ENCODE data around the gene CD82.

The CD82 gene

GRCh38 chr11:44605068-44605708 lies 39.7 kb downstream of the CD82 start:
- no peak for DNase-seq

- DNase-seq = no peak
Measured at GRCh38 chr11:44605965-44606364, 40.5 kb downstream of the CD82 start.

- DNase-seq = no peak
Measured at GRCh38 chr11:44606472-44606871, 41.0 kb downstream of the CD82 start.

GRCh38 chr11:44607319-44607962 lies 42.0 kb downstream of the CD82 start:
- peak; percentile 29 for DNase-seq

GRCh38 chr11:44607987-44608386 lies 42.5 kb downstream of the CD82 start:
- peak; percentile 25 for DNase-seq

GRCh38 chr11:44608651-44608990 lies 43.2 kb downstream of the CD82 start:
- no peak for DNase-seq

- DNase-seq = no peak
Measured at GRCh38 chr11:44608991-44609782, 43.7 kb downstream of the CD82 start.

GRCh38 chr11:44609783-44610155 lies 44.3 kb downstream of the CD82 start:
- no peak for DNase-seq

GRCh38 chr11:44610186-44610955 lies 44.9 kb downstream of the CD82 start:
- DNase-seq = no peak

- no peak for DNase-seq
Measured at GRCh38 chr11:44611088-44611487, 45.6 kb downstream of the CD82 start.

GRCh38 chr11:44611687-44612434 lies 46.4 kb downstream of the CD82 start:
- no peak for DNase-seq

- DNase-seq = no peak
Measured at GRCh38 chr11:44613153-44613552, 47.7 kb downstream of the CD82 start.

- no peak for DNase-seq
Measured at GRCh38 chr11:44614281-44614775, 48.9 kb downstream of the CD82 start.

GRCh38 chr11:44615041-44615755 lies 49.7 kb downstream of the CD82 start:
- DNase-seq = no peak

- DNase-seq = no peak
Measured at GRCh38 chr11:44615913-44616791, 50.7 kb downstream of the CD82 start.

GRCh38 chr11:44617671-44618461 lies 52.4 kb downstream of the CD82 start:
- no peak for DNase-seq

GRCh38 chr11:44618561-44619425 lies 53.3 kb downstream of the CD82 start:
- DNase-seq = no peak

- DNase-seq = no peak
Measured at GRCh38 chr11:44620328-44620725, 54.9 kb downstream of the CD82 start.

- peak; percentile 55 for DNase-seq
Measured at GRCh38 chr11:44621140-44621681, 55.7 kb downstream of the CD82 start.

All from fibroblast of skin of right quadriceps (primary cell).